ENCODE results near the gene DSCAML1. TPM values are rescaled to one million over a fixed set of nuclear protein-coding genes. Genes with fewer than 3 reads are reported as not detected.
A peak's percentile ranks its signal among the peaks of the same experiment; 100 is the strongest.

Gene DSCAML1
- total and polyA plus RNA-seq, 9 of the 15 experiments (the other 6 are each of a cell fraction or from before 2014, with no cell fraction given), result not detected

- Histone ChIP-seq H3K79me2 (ENCODE audit: control insufficient read depth, insufficient read depth, low read length) (no peaks in the 10 kb centered on the region), H3K27me3 (ENCODE audit: control insufficient read depth in 2 of 2, insufficient read depth in 2 of 2, low read length in 2 of 2) (peaks cover 31 to 60% of the 10 kb centered on the region in 2 experiments), H2AFZ (ENCODE audit: low read depth, low read length) (no peak overlapping the region), H3K4me1 (replicated peaks in 1 of 2; ENCODE audit: control insufficient read depth in 2 of 2, insufficient read depth in 2 of 2, low read length in 2 of 2) (no peaks in the 10 kb centered on the region; a peak in 1 of 5 replicates), H3K36me3 (ENCODE audit: control insufficient read depth, insufficient read depth, low read length) (no peaks in the 10 kb centered on the region), H3K9me3 (replicated peaks; ENCODE audit: control insufficient read depth, insufficient read depth, low read depth, low read length) (no peaks in the 10 kb centered on the region), H3K4me2 (ENCODE audit: insufficient read depth, low read length) (no peak overlapping the region), H3K4me3 (no peak overlapping the region), H3K9ac (ENCODE audit: insufficient read depth in 1 of 2, low read depth in 2 of 2, low read length in 2 of 2) (peak overlapping the region in 1 of 2 experiments; percentile 43; a peak in 1 of 4 replicates), H3K9me1 (ENCODE audit: control insufficient read depth, insufficient read depth, low read length) (no peaks in the 10 kb centered on the region), H3K27ac (ENCODE audit: extremely low read depth, low read depth, low read length) (no peak overlapping the region), H4K20me1 (replicated peaks; ENCODE audit: control insufficient read depth, insufficient read depth, low read length) (0 out of 2 replicates have a peak, but pooled peaks cover 5% of the 10 kb centered on the region)
- BruUV-seq (replicated peaks), result no TSS peak
- no peak for TF ChIP-seq ZNF395 (CRISPR knock-in tag; IDR thresholded peaks at IDR 0.05)
- TF ChIP-seq ZNF274 (IDR thresholded peaks at IDR 0.05; ENCODE audit: borderline replicate concordance, low read depth, low read length), result no peak
- TF ChIP-seq ELF4 (CRISPR knock-in tag; IDR thresholded peaks at IDR 0.05), result no peak
- WGBS (ENCODE audit: insufficient coverage, low coverage, missing lambda C conversion rate), result 0% methylated on average over 9 of the region's 9 CpGs
- ChIA-PET POLR2A (interaction anchor here (0.8 kb wide), 1 partner anchor 100 kb away, joined by 3 read pairs; no protein-coding TSS in a partner anchor), CTCF (ENCODE audit: low intra/inter-chr PET ratio) (no interaction called here)
- DNase-seq (ENCODE audit: extremely low read depth in 1 of 4, low spot score in 3 of 4) (no peak), FAIRE-seq (no peak), ATAC-seq (no peak)
- intact Hi-C loops (cut with micrococcal nuclease), result no loop called here
- in situ Hi-C loops (cut with MboI), result no loop called here
Observed at GRCh38 chr11:117701781-117702180, 95.2 kb downstream of the DSCAML1 start.

- Histone ChIP-seq H3K4me3 (no peak overlapping the region), H3K9ac (ENCODE audit: insufficient read depth in 1 of 2, low read depth in 2 of 2, low read length in 2 of 2) (no peak overlapping the region), H3K9me1 (ENCODE audit: control insufficient read depth, insufficient read depth, low read length) (no peaks in the 10 kb centered on the region), H3K36me3 (ENCODE audit: control insufficient read depth, insufficient read depth, low read length) (no peaks in the 10 kb centered on the region), H3K4me1 (replicated peaks in 1 of 2; ENCODE audit: control insufficient read depth in 2 of 2, insufficient read depth in 2 of 2, low read length in 2 of 2) (no peaks in the 10 kb centered on the region; a peak in 1 of 5 replicates), H3K9me3 (replicated peaks; ENCODE audit: control insufficient read depth, insufficient read depth, low read depth, low read length) (no peaks in the 10 kb centered on the region), H3K4me2 (ENCODE audit: insufficient read depth, low read length) (no peak overlapping the region), H4K20me1 (replicated peaks; ENCODE audit: control insufficient read depth, insufficient read depth, low read length) (0 out of 2 replicates have a peak, but pooled peaks cover under 1% of the 10 kb centered on the region), H3K79me2 (ENCODE audit: control insufficient read depth, insufficient read depth, low read length) (no peaks in the 10 kb centered on the region), H2AFZ (ENCODE audit: low read depth, low read length) (no peak overlapping the region), H3K27me3 (ENCODE audit: control insufficient read depth in 2 of 2, insufficient read depth in 2 of 2, low read length in 2 of 2) (peaks cover 30 to 55% of the 10 kb centered on the region in 2 experiments), H3K27ac (ENCODE audit: extremely low read depth, low read depth, low read length) (no peak overlapping the region)
- WGBS (ENCODE audit: insufficient coverage, low coverage, missing lambda C conversion rate), result 2% methylated on average over 6 of the region's 6 CpGs
- DNase-seq (ENCODE audit: extremely low read depth in 1 of 4, low spot score in 3 of 4), result no peak
- ATAC-seq, result no peak
- CTCF ChIA-PET (ENCODE audit: low intra/inter-chr PET ratio), result no interaction called here
- in situ Hi-C loops (cut with MboI), result no loop called here
- POLR2A ChIA-PET, result no interaction called here
- intact Hi-C loops (cut with micrococcal nuclease), result no loop called here
- FAIRE-seq, result no peak
- no TSS peak for BruUV-seq (replicated peaks)
- no peak for TF ChIP-seq SPI1 (IDR thresholded peaks at IDR 0.05; ENCODE audit: borderline replicate concordance, low read depth, low read length)
- TF ChIP-seq AFF4 (CRISPR knock-in tag; IDR thresholded peaks at IDR 0.05), result no peak
- no peak for TF ChIP-seq NRF1 (conservative IDR thresholded peaks at IDR 0.05 in 1 of 2, IDR thresholded peaks at IDR 0.05 in 1 of 2)
- no peak for TF ChIP-seq SMC3 (conservative IDR thresholded peaks at IDR 0.05; ENCODE audit: insufficient read depth, low read depth, low read length)
- TF ChIP-seq PHB2 (IDR thresholded peaks at IDR 0.05; ENCODE audit: low read depth), result no peak
- no peak for TF ChIP-seq PTRF (tag; IDR thresholded peaks at IDR 0.05)
- no peak for TF ChIP-seq CEBPG (CRISPR knock-in tag; IDR thresholded peaks at IDR 0.05)
- TF ChIP-seq CEBPG (tag; conservative IDR thresholded peaks at IDR 0.05 in 1 of 2, IDR thresholded peaks at IDR 0.05 in 1 of 2), result no peak
- no peak for TF ChIP-seq PTBP1 (IDR thresholded peaks at IDR 0.05; ENCODE audit: low read depth, low read length)
Observed at GRCh38 chr11:117700551-117700950, 96.5 kb downstream of the DSCAML1 start.

Data from K562 (cell line).